Left cardiac atrium (tissue), 4 donors: ENCODE data around the gene CARD9. TPM values are rescaled to one million over a fixed set of nuclear protein-coding genes. Genes with fewer than 3 reads are reported as not detected.

ENCODE experiments used
- ATAC-seq, 2 donors: fragments of 200-7000 bp; cut with Tn5 transposase; one replicate each; pipeline ENCODE4 v1.9.1; 2020; ENCODE audit warnings: mild to moderate bottlenecking in 2 of 2, moderate library complexity in 2 of 2
- DNase-seq: peaks from one replicate; pipeline ENCODE4 v3.0.0-alpha.2; 2020
- intact Hi-C, 2 donors: fragments of 100-400 bp; cut with DNase I; formaldehyde crosslinking; loops; one replicate each; pipeline versions ENCODE4 v1.14.1 to v1.15.1; 2022 to 2023
- total RNA-seq, 2 donors: library from RNA; stranded (reverse); fragmentation: NEBNext Ultra II Directional; extraction: Animal tissue kit (Norgen Biotek cat#: 25700); gene quantifications; one replicate each; pipeline ENCODE4 v1.2.1, GENCODE V29; 2021
- donor health status: DM: no; HTN: yes; CAD: no.
- donor health status: DM: no; HTN: yes; CAD: no; lungs with severe emphysema.
- donor health status: DM: yes; HTN: yes; CAD: no.
- donor health status: Dilated cardiomyopathy.

Gene CARD9
- total RNA-seq, 2 donors from 2014 or later: 0.86 to 2.4 TPM

- intact Hi-C loops: no loop called here
- no peak for ATAC-seq
- no peak for DNase-seq
These were observed 2.6 kb downstream of the CARD9 start for GRCh38 chr9:136370687-136371532.

- no peak for DNase-seq
These were observed 3.4 kb downstream of the CARD9 start for GRCh38 chr9:136370037-136370436.

GRCh38 chr9:136368190-136368589 lies 5.3 kb downstream of the CARD9 start:
- no peak for DNase-seq
- ATAC-seq: no peak
- intact Hi-C loops: no loop called here

More at GRCh38 chr9:136370037-136370436, 3.4 kb downstream of the CARD9 start:
- intact Hi-C loops: no loop called here
- no peak for ATAC-seq

- ATAC-seq: no peak
- intact Hi-C loops: no loop called here
- no peak for DNase-seq
These were observed 5.9 kb downstream of the CARD9 start for GRCh38 chr9:136367296-136368145.

- intact Hi-C loops: no loop called here
- ATAC-seq: no peak
- no peak for DNase-seq
These were observed 6.6 kb downstream of the CARD9 start for GRCh38 chr9:136366826-136367225.

GRCh38 chr9:136365775-136366222 lies 7.7 kb downstream of the CARD9 start:
- no peak for ATAC-seq
- no peak for DNase-seq
- intact Hi-C loops: no loop called here

GRCh38 chr9:136364942-136365774 lies 8.3 kb downstream of the CARD9 start:
- intact Hi-C loops: no loop called here
- DNase-seq (no peak), ATAC-seq (no peak)

- no peak for ATAC-seq
- no peak for DNase-seq
- intact Hi-C loops: no loop called here
These were observed 9.3 kb downstream of the CARD9 start for GRCh38 chr9:136363949-136364748.

- peak; percentile 89 to 94 for ATAC-seq
- DNase-seq: peak; percentile 97
- intact Hi-C loops: no loop called here
These were observed 10.1 kb downstream of the CARD9 start, which contains the start of gene DNLZ for GRCh38 chr9:136363106-136363948. DNLZ (minus strand) TSS chr9:136363744; CDS start chr9:136363714, 30 bp downstream.

GRCh38 chr9:136362450-136362784 lies 11.1 kb downstream of the CARD9 start:
- DNase-seq (no peak), ATAC-seq (no peak)
- intact Hi-C loops: no loop called here

- intact Hi-C loops: no loop called here
- DNase-seq (no peak), ATAC-seq (no peak)
These were observed 11.6 kb downstream of the CARD9 start for GRCh38 chr9:136361754-136362449.

- intact Hi-C loops: no loop called here
- no peak for DNase-seq
- no peak for ATAC-seq
These were observed 12.3 kb downstream of the CARD9 start for GRCh38 chr9:136361047-136361753.

GRCh38 chr9:136359774-136360718 lies 13.4 kb downstream of the CARD9 start:
- intact Hi-C loops: no loop called here
- no peak for ATAC-seq
- no peak for DNase-seq

GRCh38 chr9:136358888-136359287 lies 14.6 kb downstream of the CARD9 start:
- intact Hi-C loops: no loop called here
- DNase-seq: no peak
- no peak for ATAC-seq

GRCh38 chr9:136358016-136358415 lies 15.5 kb downstream of the CARD9 start:
- intact Hi-C loops: no loop called here
- no peak for ATAC-seq
- no peak for DNase-seq
